Activated CD4-positive, alpha-beta T cell treated with anti-CD3 and anti-CD28 coated beads for 4 hours (primary cell): ENCODE measurements around the gene CAPZA1.

Source experiments
- DNase-seq, 2 donors: peaks; one replicate each; pipeline ENCODE4 v3.0.0-alpha.2; 2020

CAPZA1 gene

GRCh38 chr1:112678605-112679004, 59.0 kb downstream of the CAPZA1 start:
- no peak for DNase-seq

GRCh38 chr1:112685913-112686312, 66.3 kb downstream of the CAPZA1 start:
- no peak for DNase-seq

DNA sequence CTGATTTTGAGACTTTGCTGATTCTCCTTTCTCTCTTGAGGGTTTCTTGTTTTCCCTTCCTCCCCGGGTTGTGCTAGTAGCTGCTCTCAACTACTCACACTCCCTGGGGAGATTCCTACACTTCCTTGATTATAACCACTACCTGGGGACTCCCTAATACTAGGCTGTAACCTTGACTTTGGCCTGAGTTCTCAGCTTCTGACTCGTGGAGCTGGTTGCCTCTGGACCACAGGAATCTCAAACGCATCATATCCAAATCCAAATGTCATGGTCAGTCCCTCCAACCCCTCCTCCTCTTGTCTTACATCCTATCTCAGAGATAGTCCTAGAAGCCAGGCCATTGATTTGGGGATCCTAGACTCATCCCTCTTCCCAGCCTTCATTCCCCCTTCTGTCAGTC, 66.8 kb downstream of the CAPZA1 start:
- DNase-seq: no peak

- DNase-seq: no peak
Measured at GRCh38 chr1:112686835-112687234, 67.2 kb downstream of the CAPZA1 start.

- DNase-seq: no peak
Measured at GRCh38 chr1:112687361-112687760, 67.7 kb downstream of the CAPZA1 start.

DNA sequence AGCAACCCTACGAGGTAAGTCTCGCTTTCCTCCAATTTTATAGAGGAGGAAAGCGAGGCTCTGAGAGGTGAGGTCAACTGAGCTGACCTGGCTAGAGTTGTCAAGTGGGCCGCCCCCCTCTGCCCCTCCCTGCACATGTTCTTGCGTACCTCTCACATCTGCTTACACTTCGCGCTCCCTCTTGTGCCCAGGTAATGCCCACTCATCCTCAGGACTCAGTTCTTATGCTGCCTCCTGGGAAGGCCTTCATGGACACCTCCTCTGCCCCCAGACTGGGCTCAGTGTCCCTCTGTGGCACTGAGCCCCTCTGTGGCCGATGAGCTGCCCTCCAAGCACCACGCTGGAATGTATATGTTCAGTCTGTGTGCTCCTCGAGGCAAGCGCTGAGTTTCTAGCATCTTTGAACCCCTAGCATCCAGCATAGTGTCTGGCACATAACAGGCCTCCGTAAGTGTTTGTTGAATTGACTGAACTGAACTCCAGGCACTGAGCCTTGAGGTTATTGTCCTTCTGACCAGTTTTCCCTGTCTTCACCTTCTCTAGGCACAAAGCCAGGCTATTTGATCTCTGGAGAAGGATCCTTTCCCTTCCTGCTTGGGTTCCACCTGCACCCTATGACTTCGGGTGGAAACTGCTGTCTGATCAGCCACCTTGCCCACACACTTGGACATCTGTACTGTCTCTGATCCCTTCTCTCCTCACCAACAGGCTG, 68.3 kb downstream of the CAPZA1 start:
- no peak for DNase-seq

- no peak for DNase-seq
Measured at GRCh38 chr1:112688781-112689193, 69.2 kb downstream of the CAPZA1 start.

DNA sequence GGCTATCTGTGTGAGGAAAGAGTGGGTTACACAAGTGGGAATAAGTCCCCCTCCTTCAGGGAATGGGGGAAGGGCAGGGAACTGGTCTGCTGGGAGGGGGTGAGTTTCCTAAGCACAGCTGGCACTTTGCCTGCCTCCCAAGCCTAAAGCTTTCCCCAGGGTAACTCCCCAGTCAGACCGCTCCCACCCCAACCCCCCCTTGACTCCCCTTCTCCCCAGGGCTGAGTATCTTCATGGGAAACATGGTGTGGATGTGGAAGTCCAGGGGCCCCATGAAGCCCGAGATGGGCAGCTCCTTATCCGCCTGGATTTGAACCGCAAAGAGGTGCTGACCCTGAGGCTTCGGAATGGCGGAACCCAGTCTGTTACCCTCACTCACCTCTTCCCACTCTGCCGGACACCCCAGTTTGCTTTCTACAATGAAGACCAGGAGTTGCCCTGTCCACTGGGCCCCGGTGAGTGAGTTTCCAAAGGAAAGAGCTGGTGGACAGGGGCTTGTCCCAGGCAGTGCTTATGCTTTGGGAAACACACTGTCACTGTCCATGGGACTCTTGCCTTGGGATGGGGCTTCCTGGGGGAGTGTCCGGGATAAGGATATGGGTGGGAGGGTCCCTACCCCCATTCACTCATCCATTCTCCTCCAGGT, 69.7 kb downstream of the CAPZA1 start:
- DNase-seq: no peak

GRCh38 chr1:112689842-112690237, 70.2 kb downstream of the CAPZA1 start:
- DNase-seq: no peak

DNA sequence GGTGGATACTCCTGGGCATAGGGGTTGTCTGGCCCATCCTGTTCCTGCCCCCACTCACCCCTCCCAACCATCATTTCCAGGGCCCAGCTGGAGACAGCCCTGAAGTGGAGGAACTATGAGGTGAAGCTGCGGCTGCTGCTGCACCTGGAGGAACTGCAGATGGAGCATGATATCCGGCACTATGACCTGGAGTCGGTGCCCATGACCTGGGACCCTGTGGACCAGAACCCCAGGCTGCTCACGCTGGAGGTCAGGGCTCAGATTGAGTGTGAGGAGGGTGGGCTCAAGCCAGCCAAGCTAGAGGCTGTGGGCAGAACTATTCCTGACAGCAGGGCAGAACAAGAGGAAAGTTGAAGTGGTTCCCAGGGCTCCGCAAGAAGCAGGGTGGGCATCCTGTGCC, 73.0 kb downstream of the CAPZA1 start:
- DNase-seq: no peak

- DNase-seq: no peak
Measured at GRCh38 chr1:112693821-112694220, 74.2 kb downstream of the CAPZA1 start.

GRCh38 chr1:112694363-112694929, 74.8 kb downstream of the CAPZA1 start:
- DNase-seq: no peak

GRCh38 chr1:112695276-112695675, 75.6 kb downstream of the CAPZA1 start:
- DNase-seq: no peak

DNA sequence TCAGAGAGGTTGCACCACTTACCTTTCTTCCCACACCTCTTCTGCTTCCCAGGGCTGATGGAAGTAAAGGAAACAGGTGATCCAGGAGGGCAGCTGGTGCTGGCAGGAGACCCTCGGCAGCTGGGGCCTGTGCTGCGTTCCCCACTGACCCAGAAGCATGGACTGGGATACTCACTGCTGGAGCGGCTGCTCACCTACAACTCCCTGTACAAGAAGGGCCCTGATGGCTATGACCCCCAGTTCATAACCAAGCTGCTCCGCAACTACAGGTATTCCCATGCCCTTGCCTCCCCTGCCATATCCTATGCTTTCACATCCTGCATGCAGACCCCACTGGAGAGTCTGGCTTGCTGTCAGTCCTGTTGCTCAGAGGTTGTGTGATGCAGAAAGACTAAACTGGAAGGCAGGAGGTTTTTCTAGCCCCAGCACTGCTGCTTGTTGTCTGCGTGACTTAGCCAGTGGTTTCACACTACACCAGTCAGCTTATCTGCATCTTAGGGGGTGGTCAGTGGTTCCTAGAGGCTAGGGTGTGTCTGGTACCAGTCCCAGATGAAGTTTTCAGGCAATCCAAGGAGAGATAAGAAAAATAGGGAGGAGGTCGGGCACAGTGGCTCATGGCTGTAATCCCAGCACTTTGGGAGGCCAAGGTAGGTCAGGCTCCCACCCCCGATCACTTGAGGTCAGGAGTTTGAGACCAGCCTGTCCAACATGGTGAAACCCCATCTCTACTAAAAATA, 77.1 kb downstream of the CAPZA1 start:
- DNase-seq: no peak

DNA sequence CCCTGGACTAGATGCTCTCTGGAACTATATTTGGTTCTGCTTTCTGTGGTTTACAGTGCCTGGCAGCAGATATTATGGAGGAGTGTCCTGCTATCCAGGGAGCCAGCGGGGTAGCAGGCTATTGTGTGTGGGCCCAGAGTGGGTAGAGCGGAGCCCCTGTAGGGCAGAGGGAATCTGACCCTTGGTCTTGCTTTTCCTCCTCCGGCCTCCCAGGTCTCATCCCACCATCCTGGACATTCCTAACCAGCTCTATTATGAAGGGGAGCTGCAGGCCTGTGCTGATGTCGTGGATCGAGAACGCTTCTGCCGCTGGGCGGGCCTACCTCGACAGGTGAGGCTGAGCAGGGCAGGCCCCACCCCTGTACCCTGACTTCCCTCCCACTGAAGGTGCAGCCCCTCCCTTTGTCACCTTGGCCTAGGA, 78.2 kb downstream of the CAPZA1 start:
- DNase-seq: no peak

- no peak for DNase-seq
Measured at GRCh38 chr1:112698366-112699310, 79.0 kb downstream of the CAPZA1 start.

DNA sequence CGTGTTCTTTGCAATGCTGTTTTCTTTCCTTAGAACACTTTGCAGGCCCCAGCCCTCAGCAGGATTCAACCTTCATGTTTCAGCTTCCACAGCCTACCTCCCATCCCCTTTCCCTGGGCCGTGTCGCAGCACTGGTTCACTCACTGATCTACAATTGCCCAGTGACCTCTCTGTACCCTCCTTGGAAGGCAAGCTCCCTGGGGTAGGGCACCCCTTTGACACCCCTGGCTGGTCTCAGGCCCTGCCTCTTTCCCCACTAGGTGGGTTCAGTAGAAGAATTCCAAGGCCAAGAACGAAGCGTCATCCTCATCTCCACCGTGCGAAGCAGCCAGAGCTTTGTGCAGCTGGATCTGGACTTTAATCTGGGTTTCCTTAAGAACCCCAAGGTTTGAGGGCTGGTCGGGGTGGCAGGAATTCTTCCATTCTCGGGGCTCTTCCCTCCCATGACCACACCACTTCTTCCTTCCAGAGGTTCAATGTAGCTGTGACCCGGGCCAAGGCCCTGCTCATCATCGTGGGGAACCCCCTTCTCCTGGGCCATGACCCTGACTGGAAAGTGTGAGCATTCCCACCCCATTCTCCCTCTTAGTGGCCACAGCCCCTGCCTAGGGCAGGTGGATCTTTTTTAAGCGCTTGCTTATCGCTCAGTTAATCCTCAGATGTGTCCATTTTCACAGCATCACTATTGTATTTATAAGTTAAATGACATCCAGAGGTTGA, 80.0 kb downstream of the CAPZA1 start:
- no peak for DNase-seq

- peak; percentile 68 to 71 for DNase-seq
Measured at GRCh38 chr1:112700290-112701226, 80.9 kb downstream of the CAPZA1 start.

DNA sequence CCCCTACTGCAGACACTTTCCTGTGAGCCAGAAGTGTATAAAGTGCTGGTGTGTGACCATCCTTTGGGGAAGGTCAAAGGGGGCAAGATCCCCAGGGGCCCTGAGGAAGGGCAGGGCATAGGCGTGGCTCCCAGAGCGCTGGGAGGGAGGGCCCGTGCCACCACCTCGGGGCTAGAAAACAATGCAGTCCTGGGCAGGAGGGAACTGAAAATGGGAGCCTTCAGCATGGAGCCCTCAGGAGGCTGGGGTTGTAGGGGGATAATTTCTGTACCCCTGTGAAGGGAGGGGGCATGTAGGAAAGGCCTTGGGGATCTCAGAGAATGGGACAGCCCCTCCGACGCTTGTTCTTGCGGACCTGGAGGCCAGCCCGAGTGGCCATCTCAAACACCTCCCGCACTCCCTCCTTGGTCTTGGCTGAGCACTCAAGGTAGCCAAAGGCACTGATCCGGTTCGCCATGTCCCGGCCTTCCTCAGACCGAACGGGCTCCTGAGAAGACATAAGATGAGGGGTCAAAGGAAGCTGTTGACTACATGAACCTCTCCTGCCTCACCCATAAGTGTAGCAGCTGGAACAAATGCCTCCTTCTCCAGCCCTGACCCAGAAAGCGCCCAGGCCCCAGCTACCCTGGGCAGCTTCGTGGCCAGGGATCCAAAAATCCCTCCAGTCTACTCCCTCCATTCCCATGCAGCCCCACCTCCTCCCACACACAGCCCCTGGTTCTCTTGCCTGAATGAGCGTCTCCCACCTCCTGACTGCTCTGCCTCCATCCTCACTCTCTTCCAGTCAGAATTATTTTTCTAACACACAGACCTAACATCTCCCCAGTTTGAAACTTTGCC, 81.8 kb downstream of the CAPZA1 start:
- no peak for DNase-seq

GRCh38 chr1:112702067-112702395, 82.4 kb downstream of the CAPZA1 start:
- no peak for DNase-seq
